CD4-positive, alpha-beta memory T cell (primary cell): ENCODE data around the gene CTSG. TPM values are rescaled to one million over a fixed set of nuclear protein-coding genes. Genes with fewer than 3 reads are reported as not detected.

Experiments used
- polyA plus RNA-seq, 2 donors: library from polyadenylated mRNA; unstranded; fragments of 300-500 nt; fragmentation: Illumina TruSeq; gene quantifications; one replicate each; pipeline ENCODE4 v1.2.3, GENCODE V29; 2021
- total RNA-seq, 2 experiments: library from RNA; stranded (reverse); gene quantifications; one replicate each; pipeline ENCODE4 v1.2.3, GENCODE V29; 2021

Gene CTSG
- total and polyA plus RNA-seq, 4 experiments from 2014 or later: not detected

Other genes starting within 250 kb of the CTSG start
- 1 to 10 TPM; 7.1 to 8.1 TPM for gene ADCY4, start 241.2 kb downstream of the CTSG start, total RNA-seq
- gene ADCY4, start 241.2 kb downstream of the CTSG start, polyA plus RNA-seq: under 1 TPM; 0.48 to 0.62 TPM
- 10 to 100 TPM; 63.0 to 63.5 TPM for gene RIPK3, start 236.3 kb downstream of the CTSG start, total RNA-seq
- gene RIPK3, start 236.3 kb downstream of the CTSG start, polyA plus RNA-seq: 10 to 100 TPM in 1 of 2 donors, 1 to 10 TPM in 1; 6.2 to 16.7 TPM
- gene NFATC4, start 208.1 kb downstream of the CTSG start, total RNA-seq: not detected
- not detected for gene NFATC4, start 208.1 kb downstream of the CTSG start, polyA plus RNA-seq
- gene NYNRIN, start 177.2 kb downstream of the CTSG start, total RNA-seq: under 1 TPM in 1 of 2 experiments, not detected in 1; 0.32 TPM
- under 1 TPM in 1 of 2 donors, not detected in 1; 0.02 TPM for gene NYNRIN, start 177.2 kb downstream of the CTSG start, polyA plus RNA-seq
- 1 to 10 TPM; 3.8 to 6.1 TPM for gene CBLN3, start 146.6 kb downstream of the CTSG start, total RNA-seq
- under 1 TPM in 1 of 2 donors, not detected in 1; 0.41 TPM for gene CBLN3, start 146.6 kb downstream of the CTSG start, polyA plus RNA-seq
- 100 to 1,000 TPM; 137 to 142 TPM for gene KHNYN, start 146.3 kb downstream of the CTSG start, total RNA-seq
- gene KHNYN, start 146.3 kb downstream of the CTSG start, polyA plus RNA-seq: 10 to 100 TPM; 11.6 to 21.4 TPM
- 100 to 1,000 TPM; 102 to 109 TPM for gene SDR39U1, start 133.5 kb downstream of the CTSG start, total RNA-seq
- gene SDR39U1, start 133.5 kb downstream of the CTSG start, polyA plus RNA-seq: 10 to 100 TPM; 43.2 to 56.8 TPM
- not detected for gene CMA1, start 68.0 kb downstream of the CTSG start, total RNA-seq
- gene CMA1, start 68.0 kb downstream of the CTSG start, polyA plus RNA-seq: not detected
- not detected for gene GZMH, start 33.4 kb upstream of the CTSG start, total RNA-seq
- gene GZMH, start 33.4 kb upstream of the CTSG start, polyA plus RNA-seq: 1 to 10 TPM in 1 of 2 donors, under 1 TPM in 1; 0.63 to 8.1 TPM
- not detected for gene GZMB, start 57.9 kb upstream of the CTSG start, total RNA-seq
- gene GZMB, start 57.9 kb upstream of the CTSG start, polyA plus RNA-seq: under 1 TPM; 0.21 to 0.82 TPM